ENCODE results near the gene CYP46A1.

The CYP46A1 gene

GRCh38 chr14:99688629-99689028, 4.5 kb downstream of the CYP46A1 start:
- no peak for DNase-seq (ENCODE audit: low read depth in 1 of 2, low spot score in 1 of 2)
- H3K27ac ChIP-seq (replicated peaks), result no peak overlapping the region
- H3K4me3 ChIP-seq (replicated peaks; ENCODE audit: insufficient read depth, low read length), result no peak overlapping the region
- TF ChIP-seq REST (IDR thresholded peaks at IDR 0.05; ENCODE audit: insufficient replicate concordance, low read depth), result no peak
- no peak for TF ChIP-seq SPI1 (IDR thresholded peaks at IDR 0.05; ENCODE audit: borderline replicate concordance, low read depth)
- TF ChIP-seq GABPA (IDR thresholded peaks at IDR 0.05; ENCODE audit: low read depth), result no peak
- no peak for TF ChIP-seq CTCF (IDR thresholded peaks at IDR 0.05; ENCODE audit: insufficient read depth, low read length)
- TF ChIP-seq POLR2AphosphoS5 (IDR thresholded peaks at IDR 0.05; ENCODE audit: low read depth), result no peak
- H3K27me3 ChIP-seq (ENCODE audit: insufficient read depth, poor library complexity, severe bottlenecking), result peaks cover 16% of the 10 kb centered on the region

GRCh38 chr14:99689266-99690236, 5.5 kb downstream of the CYP46A1 start:
- H3K27me3 ChIP-seq (ENCODE audit: insufficient read depth, poor library complexity, severe bottlenecking), result peaks cover 16% of the 10 kb centered on the region
- no peak overlapping the region for H3K27ac ChIP-seq (replicated peaks)
- DNase-seq (ENCODE audit: low read depth in 1 of 2, low spot score in 1 of 2), result no peak
- no peak overlapping the region for H3K4me3 ChIP-seq (replicated peaks; ENCODE audit: insufficient read depth, low read length)
- TF ChIP-seq GABPA (IDR thresholded peaks at IDR 0.05; ENCODE audit: low read depth) (no peak), REST (IDR thresholded peaks at IDR 0.05; ENCODE audit: insufficient replicate concordance, low read depth) (no peak), POLR2AphosphoS5 (IDR thresholded peaks at IDR 0.05; ENCODE audit: low read depth) (no peak), CTCF (IDR thresholded peaks at IDR 0.05; ENCODE audit: insufficient read depth, low read length) (no peak), SPI1 (IDR thresholded peaks at IDR 0.05; ENCODE audit: borderline replicate concordance, low read depth) (no peak)

GRCh38 chr14:99690636-99691035, 6.5 kb downstream of the CYP46A1 start:
- TF ChIP-seq POLR2AphosphoS5 (IDR thresholded peaks at IDR 0.05; ENCODE audit: low read depth), result no peak
- TF ChIP-seq REST (IDR thresholded peaks at IDR 0.05; ENCODE audit: insufficient replicate concordance, low read depth), result no peak
- no peak for TF ChIP-seq CTCF (IDR thresholded peaks at IDR 0.05; ENCODE audit: insufficient read depth, low read length)
- no peak for TF ChIP-seq SPI1 (IDR thresholded peaks at IDR 0.05; ENCODE audit: borderline replicate concordance, low read depth)
- TF ChIP-seq GABPA (IDR thresholded peaks at IDR 0.05; ENCODE audit: low read depth), result no peak
- Histone ChIP-seq H3K27ac (replicated peaks) (no peak overlapping the region), H3K4me3 (replicated peaks; ENCODE audit: insufficient read depth, low read length) (no peak overlapping the region), H3K27me3 (ENCODE audit: insufficient read depth, poor library complexity, severe bottlenecking) (peaks cover 13% of the 10 kb centered on the region)
- DNase-seq (ENCODE audit: low read depth in 1 of 2, low spot score in 1 of 2), result no peak
